ENCODE data around the gene LDHA.
"Not testable (repeated sequence)": the region's sequence is repeated elsewhere in the genome, so short reads cannot be mapped to it uniquely, and the experiment has no call there.

Gene LDHA

GRCh38 chr11:18394928-18395734 lies 768 bp downstream of the LDHA start:
- DNase-seq = peak; percentile 47

- peak; percentile 95 for DNase-seq
Observed at GRCh38 chr11:18395735-18396504, 1.6 kb downstream of the LDHA start.

GRCh38 chr11:18397921-18398320 lies 3.6 kb downstream of the LDHA start:
- no peak for DNase-seq

DNA sequence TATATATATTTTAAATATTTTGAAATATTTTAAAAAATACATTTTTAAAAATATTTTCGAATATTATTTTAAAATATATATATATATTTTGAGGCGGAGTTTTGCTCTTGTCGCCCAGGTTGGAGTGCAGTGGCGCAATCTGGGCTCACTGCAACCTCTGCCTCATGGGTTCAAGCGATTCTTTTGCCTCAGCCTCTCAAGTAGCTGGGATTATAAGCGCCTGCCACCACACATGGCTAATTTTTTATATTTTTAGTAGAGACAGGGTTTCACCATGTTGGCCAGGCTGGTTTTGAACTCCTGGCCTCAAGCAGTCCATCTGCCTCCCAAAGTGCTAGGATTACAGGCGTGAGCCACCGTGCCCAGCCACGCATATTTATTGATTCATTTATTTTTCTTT lies 6.7 kb downstream of the LDHA start:
- not testable (repeated sequence) for DNase-seq

- no peak for DNase-seq
Observed at GRCh38 chr11:18404062-18404461, 9.7 kb downstream of the LDHA start.

GRCh38 chr11:18407400-18407799 lies 13.0 kb downstream of the LDHA start:
- DNase-seq = not testable (repeated sequence)

- peak; percentile 35 for DNase-seq
Observed at GRCh38 chr11:18408558-18409291, 14.4 kb downstream of the LDHA start.

- DNase-seq = no peak
Observed at GRCh38 chr11:18416459-18416858, 22.1 kb downstream of the LDHA start.

DNA sequence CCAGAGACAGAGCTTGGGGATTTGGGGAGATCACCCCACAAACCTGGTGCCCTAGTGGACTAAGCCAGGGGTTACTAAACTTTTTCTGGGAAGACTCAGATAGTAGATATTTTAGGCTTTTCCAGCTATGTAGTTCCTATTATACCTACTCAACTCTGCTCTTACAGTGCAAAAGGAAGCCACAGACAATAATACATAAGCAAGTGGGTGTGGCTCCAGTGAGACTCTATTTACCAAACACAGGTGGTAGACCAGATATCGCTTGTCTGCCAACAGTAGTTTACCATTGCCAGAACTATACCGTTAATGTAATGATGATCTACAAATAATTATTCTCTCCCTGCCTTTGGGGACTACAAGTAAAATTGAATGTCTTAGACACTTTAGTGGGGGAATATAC lies 24.7 kb downstream of the LDHA start:
- DNase-seq = no peak

GRCh38 chr11:18420067-18420466 lies 25.7 kb downstream of the LDHA start:
- no peak for DNase-seq

- DNase-seq = no peak
Observed at GRCh38 chr11:18427240-18427639, 32.9 kb downstream of the LDHA start.

GRCh38 chr11:18429332-18429731 lies 35.0 kb downstream of the LDHA start:
- DNase-seq = no peak

- no peak for DNase-seq
Observed at GRCh38 chr11:18438691-18439090, 44.3 kb downstream of the LDHA start.

- DNase-seq = no peak
Observed at GRCh38 chr11:18449251-18449650, 54.9 kb downstream of the LDHA start.

DNA sequence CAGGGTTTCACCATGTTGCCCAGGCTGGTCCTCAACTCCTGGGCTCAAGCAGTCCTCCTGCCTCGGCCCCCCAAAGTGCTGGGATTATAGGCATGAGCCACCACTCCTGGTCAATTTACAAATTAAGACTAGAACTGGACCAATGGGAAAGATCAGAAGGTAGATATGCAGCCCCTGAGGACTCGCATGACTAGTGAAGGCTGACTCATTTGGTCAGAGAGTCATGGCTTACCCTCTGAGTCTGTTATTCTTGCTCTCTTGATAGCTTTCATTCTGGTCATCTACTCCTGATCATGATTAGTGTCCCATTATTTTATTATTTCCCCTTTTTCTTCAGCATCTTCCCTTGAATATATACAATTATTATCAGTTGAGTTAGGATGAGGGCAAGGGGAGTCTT lies 58.6 kb downstream of the LDHA start:
- DNase-seq = no peak

DNA sequence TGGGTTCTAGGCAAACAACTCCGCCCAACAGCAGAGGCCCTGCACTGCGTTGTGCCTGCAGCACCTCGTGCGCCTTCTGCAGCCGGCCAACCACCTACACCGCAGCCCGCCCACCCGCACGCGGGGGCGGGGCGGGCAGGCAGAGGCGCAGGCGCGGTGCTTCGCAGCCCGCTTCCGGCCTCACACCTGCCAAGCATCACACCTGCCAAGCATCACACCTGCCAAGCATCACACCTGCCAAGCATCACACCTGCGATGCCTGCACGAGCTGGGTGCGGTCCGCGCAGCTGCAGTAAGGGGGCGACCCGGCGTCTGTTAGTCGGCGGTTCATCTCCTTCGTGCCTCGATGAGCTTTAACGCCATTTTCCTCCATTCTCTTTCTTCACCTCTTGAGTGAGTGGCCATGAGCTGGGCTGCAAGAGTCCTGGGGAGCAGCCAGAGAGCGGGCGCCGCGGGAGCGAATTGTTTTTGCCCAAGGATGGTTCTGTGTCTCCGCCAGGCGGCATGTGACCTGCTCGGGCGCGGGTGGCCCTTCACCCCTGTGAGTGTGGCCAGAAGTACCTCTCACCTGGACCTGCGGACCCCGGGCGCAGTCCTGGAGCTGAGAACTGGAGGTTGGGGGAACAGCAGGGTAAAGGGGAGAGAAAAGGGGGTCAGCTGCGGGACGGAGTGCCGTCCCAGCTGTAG lies 61.5 kb downstream of the LDHA start, which contains the start of gene LDHAL6A:
TSS of gene LDHAL6A (plus strand) at position 171 of the 687 bp plus-strand sequence. CDS start 825 bp downstream, outside the sequence.
- DNase-seq = peak; percentile 5

DNA sequence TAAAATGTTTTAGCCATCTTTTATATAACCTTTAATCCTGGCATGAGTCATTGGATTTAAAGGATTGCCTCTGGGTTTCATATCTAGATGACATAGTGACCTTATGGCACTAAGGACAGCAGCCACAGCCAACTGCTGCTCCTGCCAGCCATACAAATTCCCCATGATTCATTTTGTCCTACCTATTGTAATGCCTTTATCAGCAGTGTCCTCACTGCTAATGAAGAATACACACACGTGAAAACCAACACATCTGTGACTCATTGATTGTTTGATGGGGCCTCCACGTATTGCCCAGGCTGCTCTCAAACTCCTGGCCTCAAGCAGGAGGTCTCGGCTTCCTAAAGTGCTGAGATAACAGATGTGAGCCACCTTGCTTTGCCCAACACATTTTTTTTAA lies 63.1 kb downstream of the LDHA start:
- no peak for DNase-seq

Measured in stimulated activated CD4-positive, alpha-beta T cell treated with anti-CD3 and anti-CD28 coated beads, Interleukin-15, amount 100 ng/mL, for 24 hours (primary cell).